HEK293 (cell line): ENCODE results near the gene PLEKHG4.

Experiments used
- ATF2 ChIP-seq: fragments of 450-650 bp; formaldehyde crosslinking; IDR thresholded peaks from 2 replicates; pipeline ENCODE4 v1.5.1; 2016; ENCODE audit warnings: missing biosample characterization, missing genetic modification characterization, low read depth
- EGR2 ChIP-seq: fragments of 450-650 bp; formaldehyde crosslinking; IDR thresholded peaks from 2 replicates; pipeline ENCODE4 v1.5.1; 2016; ENCODE audit warnings: low read depth, missing biosample characterization, missing genetic modification characterization
- HOXD13 ChIP-seq: sonication (generic); formaldehyde crosslinking; IDR thresholded peaks from 2 replicates; pipeline ENCODE4 v1.8.0; 2022; ENCODE audit warnings: missing genetic modification reagents, borderline replicate concordance
- SCRT2 ChIP-seq: fragments of 450-650 bp; formaldehyde crosslinking; IDR thresholded peaks from 2 replicates; pipeline ENCODE4 v1.5.1; 2016; ENCODE audit warnings: missing biosample characterization, missing genetic modification characterization
- TRIM28 ChIP-seq: IDR thresholded peaks from 2 replicates; pipeline ENCODE4 v1.6.1; 2011; ENCODE audit warnings: low read length, control low read depth, borderline replicate concordance
- ZBTB17 ChIP-seq: fragments of 450-650 bp; formaldehyde crosslinking; IDR thresholded peaks from 2 replicates; pipeline ENCODE4 v1.5.1; 2016; ENCODE audit warnings: missing biosample characterization, missing genetic modification characterization
- ZNF112 ChIP-seq: fragments of 450-650 bp; formaldehyde crosslinking; IDR thresholded peaks from 2 replicates; pipeline ENCODE4 v1.5.0; 2017; ENCODE audit warnings: missing biosample characterization, missing genetic modification characterization
- ZNF155 ChIP-seq: fragments of 450-650 bp; formaldehyde crosslinking; IDR thresholded peaks from 2 replicates; pipeline ENCODE4 v1.5.1; 2016; ENCODE audit warnings: missing biosample characterization, missing genetic modification characterization
- ZNF169 ChIP-seq: fragments of 450-650 bp; formaldehyde crosslinking; IDR thresholded peaks from 2 replicates; pipeline ENCODE4 v1.5.1; 2016; ENCODE audit warnings: missing biosample characterization, missing genetic modification characterization
- ZNF302 ChIP-seq: fragments of 450-650 bp; formaldehyde crosslinking; IDR thresholded peaks from 2 replicates; pipeline ENCODE4 v1.5.1; 2016; ENCODE audit warnings: missing biosample characterization, missing genetic modification characterization, low read depth
- ZNF416 ChIP-seq: fragments of 450-650 bp; formaldehyde crosslinking; IDR thresholded peaks from 2 replicates; pipeline ENCODE4 v1.5.1; 2016; ENCODE audit warnings: missing biosample characterization, missing genetic modification characterization
- ZNF558 ChIP-seq: fragments of 450-650 bp; formaldehyde crosslinking; IDR thresholded peaks from 2 replicates; pipeline ENCODE4 v1.5.1; 2016; ENCODE audit warnings: missing biosample characterization, missing genetic modification characterization
- ZNF580 ChIP-seq: fragments of 450-650 bp; formaldehyde crosslinking; IDR thresholded peaks from 2 replicates; pipeline ENCODE4 v1.5.1; 2016; ENCODE audit warnings: missing biosample characterization, missing genetic modification characterization
- ZNF792 ChIP-seq: fragments of 450-650 bp; formaldehyde crosslinking; IDR thresholded peaks from 2 replicates; pipeline ENCODE4 v1.5.1; 2016; ENCODE audit warnings: missing biosample characterization, missing genetic modification characterization
- TF ChIP-seq, protein P1 (sequence below): fragments of 450-650 bp; formaldehyde crosslinking; IDR thresholded peaks from 2 replicates; pipeline ENCODE4 v1.5.1; 2016; ENCODE audit warnings: missing biosample characterization, missing genetic modification characterization
- TF ChIP-seq, protein P2 (sequence below): fragments of 450-650 bp; formaldehyde crosslinking; IDR thresholded peaks from 2 replicates; pipeline ENCODE4 v1.5.1; 2016; ENCODE audit warnings: missing biosample characterization, missing genetic modification characterization, borderline replicate concordance
- TF ChIP-seq, protein P3 (sequence below): fragments of 450-650 bp; formaldehyde crosslinking; conservative IDR thresholded peaks from 2 replicates; pipeline ENCODE4 v1.5.1; 2016; ENCODE audit warnings: low read depth, missing biosample characterization, missing genetic modification characterization
- TF ChIP-seq, protein P4 (sequence below): fragments of 450-650 bp; formaldehyde crosslinking; IDR thresholded peaks from 2 replicates; pipeline ENCODE4 v1.5.1; 2017; ENCODE audit warnings: missing biosample characterization, missing genetic modification characterization
- TF ChIP-seq, protein P5 (sequence below): fragments of 450-650 bp; formaldehyde crosslinking; IDR thresholded peaks from 2 replicates; pipeline ENCODE4 v1.5.1; 2016; ENCODE audit warnings: missing biosample characterization, missing genetic modification characterization
- TF ChIP-seq, protein P6 (sequence below): fragments of 450-650 bp; formaldehyde crosslinking; IDR thresholded peaks from 2 replicates; pipeline ENCODE4 v1.5.1; 2016; ENCODE audit warnings: missing biosample characterization, missing genetic modification characterization

Gene PLEKHG4

DNA sequence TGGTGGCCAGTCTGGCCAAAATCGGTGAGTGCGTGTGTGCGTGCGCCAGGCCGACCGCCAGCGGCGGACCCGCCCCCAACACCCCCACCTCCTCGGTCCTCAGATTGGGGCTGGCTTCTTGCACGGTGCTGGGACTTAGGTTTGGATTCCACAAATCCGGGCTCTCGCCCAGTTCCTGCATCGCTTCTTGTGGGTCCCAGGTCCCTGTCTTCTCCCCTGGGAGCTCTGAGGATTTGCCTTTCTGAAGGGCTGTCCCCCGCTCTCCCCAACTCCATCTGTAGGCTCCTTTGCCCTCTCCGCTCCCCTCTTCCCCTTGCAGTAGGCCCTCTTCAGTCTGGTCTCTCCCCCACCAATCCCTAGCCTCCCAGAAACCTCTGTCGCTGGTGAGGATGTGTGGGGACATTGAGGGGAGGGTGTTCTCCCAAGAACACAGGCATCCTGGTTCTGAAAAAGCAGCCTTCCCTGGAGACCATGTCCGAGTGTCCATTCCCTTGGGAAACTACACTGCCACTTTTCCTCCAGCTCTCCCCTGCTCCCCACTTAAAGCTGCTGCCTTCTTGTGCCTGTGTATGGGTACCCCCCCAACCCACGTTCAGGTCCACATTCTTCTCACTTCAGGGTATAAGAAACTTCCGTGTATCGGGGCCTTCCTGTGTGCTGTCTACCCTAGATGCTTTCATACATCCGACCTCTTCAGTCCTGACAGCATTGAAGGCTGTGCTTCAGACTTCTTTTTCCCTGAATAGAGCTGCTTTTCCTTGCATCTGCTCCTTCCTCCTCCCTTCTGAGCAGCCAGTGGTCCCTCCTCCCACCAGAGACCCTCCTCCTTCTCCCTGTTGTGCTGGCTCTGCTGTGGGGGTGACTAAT is 29.9 kb upstream of the PLEKHG4 start (continued):
- TF ChIP-seq, protein P1, sequence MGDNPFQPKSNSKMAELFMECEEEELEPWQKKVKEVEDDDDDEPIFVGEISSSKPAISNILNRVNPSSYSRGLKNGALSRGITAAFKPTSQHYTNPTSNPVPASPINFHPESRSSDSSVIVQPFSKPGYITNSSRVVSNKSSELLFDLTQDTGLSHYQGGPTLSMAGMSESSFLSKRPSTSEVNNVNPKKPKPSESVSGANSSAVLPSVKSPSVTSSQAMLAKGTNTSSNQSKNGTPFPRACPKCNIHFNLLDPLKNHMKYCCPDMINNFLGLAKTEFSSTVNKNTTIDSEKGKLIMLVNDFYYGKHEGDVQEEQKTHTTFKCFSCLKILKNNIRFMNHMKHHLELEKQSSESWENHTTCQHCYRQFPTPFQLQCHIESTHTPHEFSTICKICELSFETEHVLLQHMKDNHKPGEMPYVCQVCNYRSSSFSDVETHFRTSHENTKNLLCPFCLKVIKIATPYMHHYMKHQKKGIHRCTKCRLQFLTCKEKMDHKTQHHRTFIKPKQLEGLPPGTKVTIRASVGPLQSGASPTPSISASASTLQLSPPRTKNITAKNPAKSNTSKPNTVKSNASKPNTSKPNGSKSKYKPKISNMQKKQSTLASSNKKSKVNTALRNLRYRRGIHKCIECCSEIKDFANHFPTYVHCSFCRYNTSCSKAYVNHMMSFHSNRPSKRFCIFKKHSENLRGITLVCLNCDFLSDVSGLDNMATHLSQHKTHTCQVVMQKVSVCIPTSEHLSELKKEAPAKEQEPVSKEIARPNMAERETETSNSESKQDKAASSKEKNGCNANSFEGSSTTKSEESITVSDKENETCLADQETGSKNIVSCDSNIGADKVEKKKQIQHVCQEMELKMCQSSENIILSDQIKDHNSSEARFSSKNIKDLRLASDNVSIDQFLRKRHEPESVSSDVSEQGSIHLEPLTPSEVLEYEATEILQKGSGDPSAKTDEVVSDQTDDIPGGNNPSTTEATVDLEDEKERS (tag by site-specific recombination) = no peak
- TF ChIP-seq ZNF580 (tag by site-specific recombination) (no peak), ZNF112 (no peak), ZNF416 (no peak), EGR2 (tag by site-specific recombination) (no peak), ZNF169 (tag by site-specific recombination) (no peak), ZNF155 (tag by site-specific recombination) (no peak), ATF2 (tag by site-specific recombination) (no peak), ZNF558 (tag by site-specific recombination) (no peak), TRIM28 (no peak), HOXD13 (CRISPR knock-in tag) (no peak), SCRT2 (tag by site-specific recombination) (no peak), ZNF792 (no peak), ZNF302 (tag by site-specific recombination) (no peak), ZBTB17 (tag by site-specific recombination) (no peak)
- TF ChIP-seq, protein P2, sequence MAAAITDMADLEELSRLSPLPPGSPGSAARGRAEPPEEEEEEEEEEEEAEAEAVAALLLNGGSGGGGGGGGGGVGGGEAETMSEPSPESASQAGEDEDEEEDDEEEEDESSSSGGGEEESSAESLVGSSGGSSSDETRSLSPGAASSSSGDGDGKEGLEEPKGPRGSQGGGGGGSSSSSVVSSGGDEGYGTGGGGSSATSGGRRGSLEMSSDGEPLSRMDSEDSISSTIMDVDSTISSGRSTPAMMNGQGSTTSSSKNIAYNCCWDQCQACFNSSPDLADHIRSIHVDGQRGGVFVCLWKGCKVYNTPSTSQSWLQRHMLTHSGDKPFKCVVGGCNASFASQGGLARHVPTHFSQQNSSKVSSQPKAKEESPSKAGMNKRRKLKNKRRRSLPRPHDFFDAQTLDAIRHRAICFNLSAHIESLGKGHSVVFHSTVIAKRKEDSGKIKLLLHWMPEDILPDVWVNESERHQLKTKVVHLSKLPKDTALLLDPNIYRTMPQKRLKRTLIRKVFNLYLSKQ (tag by site-specific recombination) = no peak
- TF ChIP-seq, protein P3, sequence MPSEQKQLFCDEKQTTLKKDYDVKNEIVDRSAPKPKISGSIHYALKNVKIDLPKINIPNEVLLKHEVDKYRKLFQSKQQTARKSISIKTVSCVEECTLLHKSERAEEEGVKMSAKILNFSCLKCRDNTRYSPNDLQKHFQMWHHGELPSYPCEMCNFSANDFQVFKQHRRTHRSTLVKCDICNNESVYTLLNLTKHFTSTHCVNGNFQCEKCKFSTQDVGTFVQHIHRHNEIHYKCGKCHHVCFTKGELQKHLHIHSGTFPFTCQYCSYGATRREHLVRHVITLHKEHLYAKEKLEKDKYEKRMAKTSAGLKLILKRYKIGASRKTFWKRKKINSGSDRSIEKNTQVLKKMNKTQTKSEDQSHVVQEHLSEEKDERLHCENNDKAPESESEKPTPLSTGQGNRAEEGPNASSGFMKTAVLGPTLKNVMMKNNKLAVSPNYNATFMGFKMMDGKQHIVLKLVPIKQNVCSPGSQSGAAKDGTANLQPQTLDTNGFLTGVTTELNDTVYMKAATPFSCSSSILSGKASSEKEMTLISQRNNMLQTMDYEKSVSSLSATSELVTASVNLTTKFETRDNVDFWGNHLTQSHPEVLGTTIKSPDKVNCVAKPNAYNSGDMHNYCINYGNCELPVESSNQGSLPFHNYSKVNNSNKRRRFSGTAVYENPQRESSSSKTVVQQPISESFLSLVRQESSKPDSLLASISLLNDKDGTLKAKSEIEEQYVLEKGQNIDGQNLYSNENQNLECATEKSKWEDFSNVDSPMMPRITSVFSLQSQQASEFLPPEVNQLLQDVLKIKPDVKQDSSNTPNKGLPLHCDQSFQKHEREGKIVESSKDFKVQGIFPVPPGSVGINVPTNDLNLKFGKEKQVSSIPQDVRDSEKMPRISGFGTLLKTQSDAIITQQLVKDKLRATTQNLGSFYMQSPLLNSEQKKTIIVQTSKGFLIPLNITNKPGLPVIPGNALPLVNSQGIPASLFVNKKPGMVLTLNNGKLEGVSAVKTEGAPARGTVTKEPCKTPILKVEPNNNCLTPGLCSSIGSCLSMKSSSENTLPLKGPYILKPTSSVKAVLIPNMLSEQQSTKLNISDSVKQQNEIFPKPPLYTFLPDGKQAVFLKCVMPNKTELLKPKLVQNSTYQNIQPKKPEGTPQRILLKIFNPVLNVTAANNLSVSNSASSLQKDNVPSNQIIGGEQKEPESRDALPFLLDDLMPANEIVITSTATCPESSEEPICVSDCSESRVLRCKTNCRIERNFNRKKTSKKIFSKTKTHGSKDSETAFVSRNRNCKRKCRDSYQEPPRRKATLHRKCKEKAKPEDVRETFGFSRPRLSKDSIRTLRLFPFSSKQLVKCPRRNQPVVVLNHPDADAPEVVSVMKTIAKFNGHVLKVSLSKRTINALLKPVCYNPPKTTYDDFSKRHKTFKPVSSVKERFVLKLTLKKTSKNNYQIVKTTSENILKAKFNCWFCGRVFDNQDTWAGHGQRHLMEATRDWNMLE (tag by site-specific recombination) = no peak
- TF ChIP-seq, protein P4, sequence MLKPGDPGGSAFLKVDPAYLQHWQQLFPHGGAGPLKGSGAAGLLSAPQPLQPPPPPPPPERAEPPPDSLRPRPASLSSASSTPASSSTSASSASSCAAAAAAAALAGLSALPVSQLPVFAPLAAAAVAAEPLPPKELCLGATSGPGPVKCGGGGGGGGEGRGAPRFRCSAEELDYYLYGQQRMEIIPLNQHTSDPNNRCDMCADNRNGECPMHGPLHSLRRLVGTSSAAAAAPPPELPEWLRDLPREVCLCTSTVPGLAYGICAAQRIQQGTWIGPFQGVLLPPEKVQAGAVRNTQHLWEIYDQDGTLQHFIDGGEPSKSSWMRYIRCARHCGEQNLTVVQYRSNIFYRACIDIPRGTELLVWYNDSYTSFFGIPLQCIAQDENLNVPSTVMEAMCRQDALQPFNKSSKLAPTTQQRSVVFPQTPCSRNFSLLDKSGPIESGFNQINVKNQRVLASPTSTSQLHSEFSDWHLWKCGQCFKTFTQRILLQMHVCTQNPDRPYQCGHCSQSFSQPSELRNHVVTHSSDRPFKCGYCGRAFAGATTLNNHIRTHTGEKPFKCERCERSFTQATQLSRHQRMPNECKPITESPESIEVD (tag by site-specific recombination) = no peak
- TF ChIP-seq, protein P5, sequence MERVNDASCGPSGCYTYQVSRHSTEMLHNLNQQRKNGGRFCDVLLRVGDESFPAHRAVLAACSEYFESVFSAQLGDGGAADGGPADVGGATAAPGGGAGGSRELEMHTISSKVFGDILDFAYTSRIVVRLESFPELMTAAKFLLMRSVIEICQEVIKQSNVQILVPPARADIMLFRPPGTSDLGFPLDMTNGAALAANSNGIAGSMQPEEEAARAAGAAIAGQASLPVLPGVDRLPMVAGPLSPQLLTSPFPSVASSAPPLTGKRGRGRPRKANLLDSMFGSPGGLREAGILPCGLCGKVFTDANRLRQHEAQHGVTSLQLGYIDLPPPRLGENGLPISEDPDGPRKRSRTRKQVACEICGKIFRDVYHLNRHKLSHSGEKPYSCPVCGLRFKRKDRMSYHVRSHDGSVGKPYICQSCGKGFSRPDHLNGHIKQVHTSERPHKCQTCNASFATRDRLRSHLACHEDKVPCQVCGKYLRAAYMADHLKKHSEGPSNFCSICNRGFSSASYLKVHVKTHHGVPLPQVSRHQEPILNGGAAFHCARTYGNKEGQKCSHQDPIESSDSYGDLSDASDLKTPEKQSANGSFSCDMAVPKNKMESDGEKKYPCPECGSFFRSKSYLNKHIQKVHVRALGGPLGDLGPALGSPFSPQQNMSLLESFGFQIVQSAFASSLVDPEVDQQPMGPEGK (tag by site-specific recombination) = no peak; the same call in 1 of the 2 replicates
- TF ChIP-seq, protein P6, sequence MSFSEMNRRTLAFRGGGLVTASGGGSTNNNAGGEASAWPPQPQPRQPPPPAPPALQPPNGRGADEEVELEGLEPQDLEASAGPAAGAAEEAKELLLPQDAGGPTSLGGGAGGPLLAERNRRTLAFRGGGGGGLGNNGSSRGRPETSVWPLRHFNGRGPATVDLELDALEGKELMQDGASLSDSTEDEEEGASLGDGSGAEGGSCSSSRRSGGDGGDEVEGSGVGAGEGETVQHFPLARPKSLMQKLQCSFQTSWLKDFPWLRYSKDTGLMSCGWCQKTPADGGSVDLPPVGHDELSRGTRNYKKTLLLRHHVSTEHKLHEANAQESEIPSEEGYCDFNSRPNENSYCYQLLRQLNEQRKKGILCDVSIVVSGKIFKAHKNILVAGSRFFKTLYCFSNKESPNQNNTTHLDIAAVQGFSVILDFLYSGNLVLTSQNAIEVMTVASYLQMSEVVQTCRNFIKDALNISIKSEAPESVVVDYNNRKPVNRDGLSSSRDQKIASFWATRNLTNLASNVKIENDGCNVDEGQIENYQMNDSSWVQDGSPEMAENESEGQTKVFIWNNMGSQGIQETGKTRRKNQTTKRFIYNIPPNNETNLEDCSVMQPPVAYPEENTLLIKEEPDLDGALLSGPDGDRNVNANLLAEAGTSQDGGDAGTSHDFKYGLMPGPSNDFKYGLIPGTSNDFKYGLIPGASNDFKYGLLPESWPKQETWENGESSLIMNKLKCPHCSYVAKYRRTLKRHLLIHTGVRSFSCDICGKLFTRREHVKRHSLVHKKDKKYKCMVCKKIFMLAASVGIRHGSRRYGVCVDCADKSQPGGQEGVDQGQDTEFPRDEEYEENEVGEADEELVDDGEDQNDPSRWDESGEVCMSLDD = no peak
